T-cell (primary cell): ENCODE results near the gene NTN5. TPM values are rescaled to one million over a fixed set of nuclear protein-coding genes. Genes with fewer than 3 reads are reported as not detected.

ENCODE experiments used
- ATAC-seq, 4 experiments: fragments of 200-7000 bp in 3 of 4; fragments of 150-1000 bp in 1 of 4; cut with Tn5 transposase; replicated peaks in 1 of 4; 1 replicate in 3 of 4; 2 replicates in 1 of 4; pipeline ENCODE4 v1.10.0; 2021; ENCODE audit warnings: moderate library complexity in 3 of 4, mild to moderate bottlenecking in 2 of 4, moderate number of reproducible peaks in 1 of 4
- CTCF ChIA-PET, 2 donors: fragments of 300-600 bp; sonication (Branson Sonifier 250); formaldehyde crosslinking; loops; one replicate each; lab custom pipeline; 2022; ENCODE audit warnings: antibody characterized with exemption in 2 of 2; lab: Charles Lee
- POLR2A ChIA-PET, 2 donors: fragments of 300-600 bp; sonication (Branson Sonifier 250); formaldehyde crosslinking; loops; one replicate each; lab custom pipeline; 2022; ENCODE audit warnings: antibody characterized with exemption in 2 of 2; lab: Charles Lee
- DNase-seq, 35 experiments: peaks; one replicate each; pipeline versions ENCODE4 v3.0.0 to v3.0.0-alpha.2; 2013 to 2023
- H3K27ac ChIP-seq: one replicate; pipeline ENCODE4 v1.5.1; 2013; ENCODE audit warnings: low read length
- H3K27me3 ChIP-seq, 2 experiments: replicated peaks in 1 of 2; 1 replicate in 1 of 2; 2 replicates in 1 of 2; pipeline versions ENCODE4 v1.6.1 to v1.7.0; 2013; ENCODE audit warnings: low read length in 1 of 2, mixed read lengths in 1 of 2; ENCODE audit not compliant: control insufficient read depth in 2 of 2, insufficient read depth in 2 of 2; ENCODE audit errors: extremely low read depth in 1 of 2
- H3K36me3 ChIP-seq, 2 donors: 1 replicate in 1 of 2; 2 replicates in 1 of 2; pipeline versions ENCODE4 v1.6.1 to v1.7.0; 2013; ENCODE audit warnings: low read length in 1 of 2; ENCODE audit not compliant: control insufficient read depth in 2 of 2, insufficient read depth in 1 of 2; ENCODE audit errors: extremely low read depth in 1 of 2
- H3K4me1 ChIP-seq, 2 experiments: 1 replicate in 1 of 2; 2 replicates in 1 of 2; pipeline versions ENCODE4 v1.6.1 to v1.7.0; 2013; ENCODE audit warnings: low read length in 2 of 2, mixed read lengths in 1 of 2; ENCODE audit not compliant: insufficient read depth in 2 of 2, control insufficient read depth in 1 of 2; ENCODE audit errors: extremely low read depth in 1 of 2
- H3K4me3 ChIP-seq, 2 donors: 1 replicate in 1 of 2; 2 replicates in 1 of 2; pipeline versions ENCODE4 v1.5.1 to v1.7.0; 2013; ENCODE audit warnings: mild to moderate bottlenecking in 2 of 2, low read length in 1 of 2, moderate library complexity in 1 of 2; ENCODE audit not compliant: control insufficient read depth in 1 of 2; ENCODE audit errors: extremely low read depth in 1 of 2
- H3K9me3 ChIP-seq: 2 replicates; pipeline ENCODE4 v1.7.0; 2013
- H3K27ac Mint-ChIP-seq, 2 donors: one replicate each; pipeline ENCODE4 v1.8.0; 2020 to 2021; ENCODE audit warnings: mild to moderate bottlenecking in 2 of 2, mixed read lengths in 2 of 2
- H3K27me3 Mint-ChIP-seq, 2 donors: one replicate each; pipeline ENCODE4 v1.8.0; 2021 to 2022; ENCODE audit warnings: mixed read lengths in 2 of 2
- H3K36me3 Mint-ChIP-seq: one replicate; pipeline ENCODE4 v1.8.0; 2021; ENCODE audit warnings: mixed read lengths
- H3K4me1 Mint-ChIP-seq, 3 donors: one replicate each; pipeline ENCODE4 v1.8.0; 2020 to 2022; ENCODE audit warnings: mixed read lengths in 3 of 3, mild to moderate bottlenecking in 1 of 3
- H3K4me3 Mint-ChIP-seq, 3 donors: one replicate each; pipeline ENCODE4 v1.8.0; 2020 to 2022; ENCODE audit warnings: mild to moderate bottlenecking in 3 of 3, mixed read lengths in 3 of 3, moderate library complexity in 3 of 3
- H3K9me3 Mint-ChIP-seq, 3 donors: one replicate each; pipeline ENCODE4 v1.8.0; 2020 to 2022; ENCODE audit warnings: mixed read lengths in 3 of 3
- WGBS: methylation state at CpG from one replicate; pipeline ENCODE4 v1.1.5; 2013; ENCODE audit warnings: missing lambda C conversion rate; ENCODE audit not compliant: insufficient coverage; 5-methylcytosine and 5-hydroxymethylcytosine counted together
- total RNA-seq, 35 experiments: library from RNA in 6 of 35; stranded (reverse) in 6 of 35; fragments of 120-200 nt in 1 of 35; gene quantifications; one replicate each; pipeline versions ENCODE4 v1.2.1 to v1.2.4 and lab custom pipeline; 2013 to 2026

NTN5 gene
- total RNA-seq, 5 donors from 2014 or later (not counting 1 experiment from before 2014, with no cell fraction given) = 2.2 to 4.2 (median 3.5) TPM

DNA sequence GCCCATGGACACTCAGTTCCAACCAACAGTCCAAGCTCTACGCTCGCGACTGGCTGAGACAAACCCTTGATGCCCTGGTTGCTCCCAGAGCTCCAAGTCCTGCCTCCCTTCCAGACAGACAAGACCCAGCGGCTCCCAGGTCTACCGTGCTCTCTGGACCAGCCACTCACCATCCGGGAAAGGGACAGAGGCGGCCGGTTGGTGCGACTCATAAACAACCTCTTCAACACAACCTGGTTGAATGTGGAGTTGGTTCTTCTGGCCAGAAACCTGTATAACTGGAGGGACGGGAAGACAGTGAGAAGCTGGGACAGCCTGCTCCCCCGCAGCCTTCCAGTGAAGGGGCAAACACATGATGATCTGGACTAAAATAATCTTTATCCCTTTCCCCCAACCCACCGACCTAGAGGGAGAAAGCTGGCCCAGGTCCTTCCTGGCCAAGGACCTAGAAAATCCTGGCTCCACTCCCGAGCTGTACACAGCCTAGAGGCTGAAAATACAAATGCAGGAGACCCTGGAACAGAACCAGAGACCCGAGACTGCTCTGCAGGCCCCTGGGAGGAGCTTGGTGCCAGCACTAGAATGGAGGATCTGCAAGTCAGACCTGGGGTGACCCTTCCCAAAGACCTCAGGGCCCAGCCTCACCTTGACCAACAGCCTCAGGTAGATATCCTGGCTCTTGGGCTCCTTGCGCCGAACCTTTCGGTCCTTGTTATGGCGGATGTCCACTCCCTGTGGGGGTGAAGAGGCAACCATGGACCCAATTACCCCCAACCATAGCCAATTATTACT, 55.5 kb downstream of the NTN5 start:
- no peak for ATAC-seq
- Mint-ChIP-seq H3K36me3 (peaks cover 28% of the 10 kb centered on the region), H3K9me3 (no peaks in the 10 kb centered on the region), H3K27ac (peak overlapping the region; percentile 97 to 98), H3K4me3 (peak overlapping the region; percentile 94 to 95 (median 95)), H3K4me1 (peaks cover 34 to 50% (median 42%) of the 10 kb centered on the region in 3 donors), H3K27me3 (no peaks in the 10 kb centered on the region)
- H3K4me3 ChIP-seq = peak overlapping the region; percentile 94 to 100
- peaks cover 21 to 31% of the 10 kb centered on the region in 2 donors for H3K36me3 ChIP-seq
- DNase-seq = no peak
- POLR2A ChIA-PET = no interaction called here
- CTCF ChIA-PET = interaction anchor here in 1 of 2 donors (0.5 kb wide), 1 partner anchor 354 kb away, joined by 3 read pairs; no protein-coding TSS in a partner anchor
- no peaks in the 10 kb centered on the region for H3K9me3 ChIP-seq
- peaks cover 13 to 47% of the 10 kb centered on the region in 2 experiments for H3K4me1 ChIP-seq
- peaks cover 0 to 2% of the 10 kb centered on the region in 2 experiments for H3K27me3 ChIP-seq
- peak overlapping the region; percentile 87 for H3K27ac ChIP-seq
- WGBS = 56% methylated on average over 5 of the region's 18 CpGs

DNA sequence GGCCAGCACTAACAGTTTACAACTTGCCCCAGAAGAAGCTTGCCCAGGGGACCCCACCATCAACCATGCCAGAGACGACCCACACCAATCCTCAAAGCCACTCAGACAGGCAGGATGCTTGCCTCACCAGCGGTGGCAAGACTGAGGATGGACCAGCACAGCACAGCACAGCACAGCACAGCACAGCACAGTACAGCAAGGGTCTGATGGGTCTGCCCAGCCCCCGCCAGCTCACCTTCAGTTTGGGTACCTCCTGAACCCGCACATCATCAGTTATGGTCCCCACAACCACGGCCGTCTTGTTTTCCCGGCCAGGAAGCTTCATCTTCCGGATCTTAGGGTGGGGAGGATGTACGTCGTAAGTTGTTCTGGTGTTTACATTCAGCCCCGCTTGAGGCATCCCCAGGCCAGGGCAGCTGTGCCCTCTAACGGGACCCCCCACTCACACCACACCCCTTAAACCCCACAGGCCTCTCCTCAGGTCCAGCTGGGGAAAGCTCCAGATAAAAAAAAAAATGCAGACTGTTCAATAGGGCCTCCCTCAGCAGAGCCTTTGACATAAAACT, 56.2 kb downstream of the NTN5 start:
- no peaks in the 10 kb centered on the region for H3K27me3 Mint-ChIP-seq
- CTCF ChIA-PET = no interaction called here
- peak overlapping the region; percentile 17 for H3K27ac ChIP-seq
- DNase-seq (no peak), ATAC-seq (no peak)
- peaks cover 32 to 45% (median 38%) of the 10 kb centered on the region in 3 donors for H3K4me1 Mint-ChIP-seq
- peak overlapping the region; percentile 76 to 85 for H3K27ac Mint-ChIP-seq
- WGBS = 57% methylated on average over 1 of the region's 12 CpGs
- H3K36me3 Mint-ChIP-seq = peaks cover 25% of the 10 kb centered on the region
- H3K4me3 Mint-ChIP-seq = peak overlapping the region; percentile 94 to 95 (median 95)
- POLR2A ChIA-PET = no interaction called here
- no peak overlapping the region for H3K4me3 ChIP-seq
- H3K27me3 ChIP-seq = peaks cover 0 to 2% of the 10 kb centered on the region in 2 experiments
- H3K36me3 ChIP-seq = peaks cover 21 to 31% of the 10 kb centered on the region in 2 donors
- H3K4me1 ChIP-seq = peaks cover 13 to 47% of the 10 kb centered on the region in 2 experiments
- H3K9me3 Mint-ChIP-seq = no peaks in the 10 kb centered on the region
- H3K9me3 ChIP-seq = no peaks in the 10 kb centered on the region

DNA sequence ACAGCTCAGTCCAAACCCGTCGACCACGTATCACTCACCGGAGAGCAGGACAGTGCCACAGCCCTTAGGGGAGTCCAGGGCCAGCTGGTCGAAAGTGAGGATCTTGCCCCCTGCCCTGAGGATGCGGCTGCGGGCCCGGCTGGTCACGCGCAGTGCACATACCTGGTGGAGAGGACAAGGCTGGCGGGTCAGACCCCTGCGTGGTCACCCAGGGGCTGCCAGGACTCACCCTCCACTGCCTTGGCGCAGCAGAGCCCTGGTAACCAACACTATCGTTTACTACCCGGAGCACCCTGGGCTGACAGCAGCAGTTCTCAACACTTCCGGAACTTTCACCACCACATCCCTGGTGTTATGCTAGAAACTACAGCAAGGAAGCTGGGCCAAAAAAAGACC, 56.8 kb downstream of the NTN5 start:
- CTCF ChIA-PET = no interaction called here

DNA sequence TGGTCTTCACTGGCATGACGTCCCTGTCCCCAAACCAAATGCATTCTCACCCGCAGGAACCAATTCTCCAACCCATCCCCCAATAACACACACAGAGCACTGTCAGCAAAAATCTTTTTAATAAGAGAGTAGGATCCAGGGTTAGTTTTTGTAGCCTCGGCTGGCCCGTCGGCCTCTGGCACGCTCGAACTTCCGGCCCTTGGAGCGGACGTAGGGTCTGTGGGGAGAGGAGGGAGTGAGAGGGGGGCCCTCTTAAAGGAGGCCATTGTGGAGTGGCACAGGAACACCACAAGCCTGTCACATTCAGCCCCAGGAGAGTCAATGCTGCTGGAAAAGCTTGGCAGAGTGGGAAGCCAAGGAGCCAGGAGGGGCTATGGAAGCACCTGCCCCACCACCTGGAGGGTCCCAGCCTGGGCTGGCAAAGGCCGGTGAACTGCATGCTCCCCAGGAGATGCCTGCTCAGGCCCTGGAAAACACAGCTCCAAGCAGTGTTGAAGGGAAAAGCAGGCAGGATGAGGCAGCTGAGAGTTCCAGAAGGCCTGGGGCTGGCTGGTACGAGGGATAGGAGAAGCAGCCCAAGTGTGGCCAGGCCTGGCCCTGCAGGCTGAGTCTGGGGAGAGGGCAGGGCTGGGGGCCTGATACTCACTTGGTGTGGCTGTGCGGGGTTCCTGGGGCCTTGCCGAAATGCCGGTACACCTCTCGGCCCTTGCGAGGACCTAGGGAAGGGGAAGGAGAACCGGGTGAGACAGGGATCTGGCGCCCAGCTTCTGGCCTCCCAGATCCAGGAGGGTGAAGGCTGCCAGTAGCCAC, 57.4 kb downstream of the NTN5 start:
- H3K9me3 Mint-ChIP-seq = no peaks in the 10 kb centered on the region

More for the DNA sequence above, 56.8 kb downstream of the NTN5 start:
- DNase-seq (no peak), ATAC-seq (no peak)
- peak overlapping the region; percentile 94 to 95 (median 95) for H3K4me3 Mint-ChIP-seq
- Histone ChIP-seq H3K4me1 (peaks cover 13 to 47% of the 10 kb centered on the region in 2 experiments), H3K4me3 (no peak overlapping the region), H3K36me3 (peaks cover 21 to 31% of the 10 kb centered on the region in 2 donors), H3K9me3 (no peaks in the 10 kb centered on the region), H3K27ac (no peak overlapping the region), H3K27me3 (peaks cover 0 to 2% of the 10 kb centered on the region in 2 experiments)
- peaks cover 22% of the 10 kb centered on the region for H3K36me3 Mint-ChIP-seq
- H3K27me3 Mint-ChIP-seq = no peaks in the 10 kb centered on the region
- H3K9me3 Mint-ChIP-seq = no peaks in the 10 kb centered on the region
- POLR2A ChIA-PET = no interaction called here
- peaks cover 29 to 42% (median 35%) of the 10 kb centered on the region in 3 donors for H3K4me1 Mint-ChIP-seq
- WGBS = 86% methylated on average over 16 of the region's 16 CpGs
- peak overlapping the region; percentile 76 to 85 for H3K27ac Mint-ChIP-seq

DNA sequence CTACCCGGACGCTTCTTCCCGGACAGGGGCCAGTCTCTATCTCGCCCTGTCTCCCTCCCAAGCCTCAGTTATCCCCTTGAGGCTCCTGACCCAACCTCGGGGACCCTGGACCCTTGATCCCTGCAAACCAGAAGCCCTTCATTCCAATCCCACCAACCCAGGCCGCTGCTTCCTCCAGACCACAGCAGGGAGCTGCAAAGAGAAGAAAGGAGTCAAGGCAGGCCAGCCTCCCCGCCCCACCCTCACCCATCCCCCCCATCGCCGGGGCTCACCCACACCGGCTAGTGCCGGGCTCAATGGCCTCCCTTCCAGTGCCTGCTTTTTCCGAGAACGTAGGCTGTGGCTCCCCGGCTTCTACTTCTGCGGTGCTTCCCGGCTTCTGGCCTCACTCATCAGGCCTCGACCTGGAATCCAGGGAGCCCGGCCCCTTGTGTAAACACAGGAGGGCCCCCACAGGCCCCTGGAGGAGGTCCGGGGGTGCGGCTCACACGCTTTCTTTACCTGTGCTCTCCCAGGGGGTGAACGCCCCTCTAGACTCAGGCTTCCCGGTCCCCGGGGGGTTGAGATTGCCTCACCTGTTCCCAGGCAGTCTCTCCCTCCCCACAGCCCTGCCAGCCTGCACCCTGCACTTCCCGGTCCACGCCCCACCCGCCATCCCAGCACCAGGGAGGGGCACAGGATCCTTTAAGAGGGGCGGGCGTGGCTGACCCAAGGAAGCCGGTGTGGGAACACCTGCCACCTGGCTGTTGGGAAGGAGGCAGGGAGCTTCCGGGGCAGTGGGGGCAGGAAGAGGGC, 58.2 kb downstream of the NTN5 start, which contains the start of gene FAM83E:
TSS of gene FAM83E (minus strand) at position 641 of the 795 bp plus-strand sequence. CDS start 1,704 bp downstream, outside the sequence.
- ChIA-PET CTCF (no interaction called here), POLR2A (no interaction called here)
- no peak for ATAC-seq
- Histone ChIP-seq H3K4me1 (peaks cover 13 to 39% of the 10 kb centered on the region in 2 experiments), H3K27ac (no peak within 1 kb of the TSS), H3K9me3 (no peaks in the 10 kb centered on the region), H3K4me3 (no peak within 1 kb of the TSS), H3K36me3 (peaks cover 21 to 31% of the 10 kb centered on the region in 2 donors), H3K27me3 (peaks cover 0 to 2% of the 10 kb centered on the region in 2 experiments)
- H3K4me3 Mint-ChIP-seq = no peak within 1 kb of the TSS
- WGBS = 73% methylated on average over 14 of the region's 31 CpGs
- H3K27ac Mint-ChIP-seq = peak within 1 kb of the TSS; percentile 31 to 48
- no peak for DNase-seq
- H3K27me3 Mint-ChIP-seq = no peaks in the 10 kb centered on the region
- peaks cover 21% of the 10 kb centered on the region for H3K36me3 Mint-ChIP-seq
- peaks cover 26 to 35% (median 29%) of the 10 kb centered on the region in 3 donors for H3K4me1 Mint-ChIP-seq
- H3K9me3 Mint-ChIP-seq = no peaks in the 10 kb centered on the region

More for the DNA sequence above, 57.4 kb downstream of the NTN5 start:
- Mint-ChIP-seq H3K4me1 (peaks cover 29 to 42% (median 35%) of the 10 kb centered on the region in 3 donors), H3K4me3 (no peak overlapping the region), H3K36me3 (peaks cover 22% of the 10 kb centered on the region), H3K27me3 (no peaks in the 10 kb centered on the region), H3K27ac (peak overlapping the region in 1 of 2 donors; percentile 23)
- POLR2A ChIA-PET = no interaction called here
- WGBS = 95% methylated on average over 17 of the region's 19 CpGs
- Histone ChIP-seq H3K27me3 (peaks cover 0 to 2% of the 10 kb centered on the region in 2 experiments), H3K27ac (no peak overlapping the region), H3K36me3 (peaks cover 21 to 31% of the 10 kb centered on the region in 2 donors), H3K4me3 (no peak overlapping the region), H3K9me3 (no peaks in the 10 kb centered on the region), H3K4me1 (peaks cover 13 to 47% of the 10 kb centered on the region in 2 experiments)
- ATAC-seq = no peak
- DNase-seq = no peak
- CTCF ChIA-PET = no interaction called here
